K562 (cell line): ENCODE results near the gene ADRA2B. TPM values are rescaled to one million over a fixed set of nuclear protein-coding genes. Genes with fewer than 3 reads are reported as not detected.

Source experiments
- ATAC-seq: fragments of 200-7000 bp; cut with Tn5 transposase; 3 replicates; pipeline ENCODE4 v1.9.1; 2020; ENCODE audit warnings: moderate library complexity
- BruUV-seq: library from RNA; stranded (reverse); fragments of 400-500 nt; replicated peaks from 2 replicates; lab custom pipeline; 2021; lab: Mats Ljungman, UMichigan
- CTCF ChIA-PET: fragments of 300-600 bp; formaldehyde crosslinking; extraction: SDS; loops from one replicate; lab custom pipeline; 2021; ENCODE audit warnings: low intra/inter-chr PET ratio; lab: Yijun Ruan, JAX
- POLR2A ChIA-PET: fragments of 300-600, 350-650 bp; sonication (Branson Sonifier 250); formaldehyde crosslinking; extraction: SDS; loops from one replicate; lab custom pipeline; 2021; ENCODE audit warnings: antibody characterized with exemption, inconsistent platforms; lab: Yijun Ruan, JAX
- DNase-seq, 4 experiments: peaks; one replicate each; pipeline versions ENCODE4 v3.0.0 to v3.0.0-alpha.2; 2011 to 2018; ENCODE audit warnings: low spot score in 3 of 4, mixed read lengths in 3 of 4; ENCODE audit errors: extremely low read depth in 1 of 4
- FAIRE-seq: peaks from 2 replicates; lab custom pipeline; 2011; peaks lifted over from hg19 to GRCh38; lab: Jason Lieb, UNC
- H2AFZ ChIP-seq: 2 replicates; pipeline ENCODE4 v1.6.0; 2011; ENCODE audit warnings: low read depth, low read length, control low read depth, inconsistent platforms
- H3K27ac ChIP-seq: fragments of 200-600 bp; 3 replicates; pipeline ENCODE4 v1.8.0; 2011; ENCODE audit warnings: low read depth, mild to moderate bottlenecking, control low read depth, inconsistent platforms, low read length, moderate library complexity, mixed read lengths; ENCODE audit errors: extremely low read depth
- H3K27me3 ChIP-seq, 2 experiments: fragments of 300-600 bp in 1 of 2; 2 replicates in 1 of 2; 3 replicates in 1 of 2; pipeline versions ENCODE4 v1.6.0 to v1.8.0; 2011; ENCODE audit warnings: inconsistent platforms in 2 of 2, low read length in 2 of 2, mild to moderate bottlenecking in 1 of 2, mixed read lengths in 1 of 2, moderate library complexity in 1 of 2; ENCODE audit not compliant: control insufficient read depth in 2 of 2, insufficient read depth in 2 of 2
- H3K36me3 ChIP-seq: fragments of 300-600 bp; 3 replicates; pipeline ENCODE4 v1.8.0; 2011; ENCODE audit warnings: mild to moderate bottlenecking, low read length, inconsistent platforms; ENCODE audit not compliant: control insufficient read depth, insufficient read depth
- H3K4me1 ChIP-seq, 2 experiments: fragments of 200-600 bp in 1 of 2; replicated peaks in 1 of 2; 2 replicates in 1 of 2; 3 replicates in 1 of 2; pipeline versions ENCODE4 v1.5.1 to v1.8.0; 2011; ENCODE audit warnings: inconsistent platforms in 2 of 2, low read length in 2 of 2, mild to moderate bottlenecking in 1 of 2, mixed read lengths in 1 of 2, moderate library complexity in 1 of 2; ENCODE audit not compliant: control insufficient read depth in 2 of 2, insufficient read depth in 2 of 2
- H3K4me2 ChIP-seq: 2 replicates; pipeline ENCODE4 v1.6.1; 2011; ENCODE audit warnings: low read length, control low read depth, inconsistent platforms, mixed read lengths; ENCODE audit not compliant: insufficient read depth
- H3K4me3 ChIP-seq: fragments of 200-600 bp; sonication (generic), shearing (Covaris generic); 2 replicates; pipeline ENCODE4 v1.5.1; 2016; ENCODE audit warnings: control low read depth, inconsistent platforms
- H3K79me2 ChIP-seq: fragments of 200-600 bp; 3 replicates; pipeline ENCODE4 v1.8.0; 2011; ENCODE audit warnings: low read length, inconsistent platforms; ENCODE audit not compliant: control insufficient read depth, insufficient read depth
- H3K9ac ChIP-seq, 2 experiments: 2 replicates each; pipeline versions ENCODE4 v1.6.0 to v1.6.1; 2011; ENCODE audit warnings: low read depth in 2 of 2, low read length in 2 of 2, control low read depth in 1 of 2, inconsistent platforms in 1 of 2, mild to moderate bottlenecking in 1 of 2, mixed read lengths in 1 of 2; ENCODE audit not compliant: insufficient read depth in 1 of 2
- H3K9me1 ChIP-seq: one replicate; pipeline ENCODE4 v1.6.0; 2011; ENCODE audit warnings: inconsistent platforms, mild to moderate bottlenecking, low read length, moderate library complexity; ENCODE audit not compliant: control insufficient read depth, insufficient read depth
- H3K9me3 ChIP-seq: replicated peaks from 2 replicates; pipeline ENCODE4 v1.5.1; 2011; ENCODE audit warnings: low read depth, low read length, inconsistent platforms; ENCODE audit not compliant: control insufficient read depth, insufficient read depth
- H4K20me1 ChIP-seq: replicated peaks from 2 replicates; pipeline ENCODE4 v1.6.1; 2011; ENCODE audit warnings: low read length, inconsistent platforms, mixed read lengths; ENCODE audit not compliant: control insufficient read depth, insufficient read depth
- E2F3 ChIP-seq: fragments of 250-450 bp; sonication (Bioruptor Pico); IDR thresholded peaks from 2 replicates; pipeline ENCODE4 v1.4.0; 2020; ENCODE audit warnings: mild to moderate bottlenecking
- FOS ChIP-seq: IDR thresholded peaks from 3 replicates; pipeline ENCODE4 v1.6.1; 2011; ENCODE audit not compliant: insufficient read length; ENCODE audit errors: extremely low read depth
- MEF2A ChIP-seq: IDR thresholded peaks from 2 replicates; pipeline ENCODE4 v1.6.1; 2011; ENCODE audit warnings: low read depth, mild to moderate bottlenecking, low read length, moderate library complexity; ENCODE audit not compliant: control insufficient read depth
- NCOA6 ChIP-seq: fragments of 450-650 bp; IDR thresholded peaks from 2 replicates; pipeline ENCODE4 v1.6.1; 2017; ENCODE audit warnings: mild to moderate bottlenecking
- PHF20 ChIP-seq: fragments of 450-650 bp; IDR thresholded peaks from 2 replicates; pipeline ENCODE4 v1.6.1; 2018; ENCODE audit not compliant: partially characterized antibody
- RB1 ChIP-seq: fragments of 450-650 bp; IDR thresholded peaks from 2 replicates; pipeline ENCODE4 v1.6.1; 2017; ENCODE audit warnings: low read depth, mild to moderate bottlenecking
- ZKSCAN8 ChIP-seq: fragments of 200-800 bp; sonication (Bioruptor generic); IDR thresholded peaks from 2 replicates; pipeline ENCODE4 v1.6.1; 2016; ENCODE audit warnings: missing genetic modification characterization, missing compliant biosample characterization
- WGBS: fragments of 100-300 bp; shearing (Covaris generic); methylation state at CpG from one replicate; pipeline ENCODE4 v1.1.6; 2016; ENCODE audit warnings: low coverage, mixed read lengths; ENCODE audit not compliant: insufficient coverage; ENCODE audit errors: missing lambda C conversion rate; 5-methylcytosine and 5-hydroxymethylcytosine counted together
- in situ Hi-C: fragments of 300-500 bp; cut with MboI; formaldehyde crosslinking; loops from 4 replicates; pipeline ENCODE4 v1.15.0; 2018; ENCODE audit warnings: inconsistent platforms, mixed read lengths
- intact Hi-C: fragments of 100-400 bp; cut with micrococcal nuclease; formaldehyde crosslinking; loops from 2 replicates; pipeline ENCODE4 v1.14.2; 2022
- polyA plus RNA-seq, 8 experiments: library from polyadenylated mRNA; depleted of rRNA in 4 of 8; stranded (reverse) in 5 of 8; unstranded in 3 of 8; fragments of >200 nt; fragmentation: Nextera tagmentation in 2 of 8; fragmentation: Illumina TruSeq in 1 of 8; extraction: Ambion mirVana in 2 of 8; extraction: Trizol in 1 of 8; gene quantifications; 2 replicates each; pipeline versions ENCODE4 v1.2.1 to v1.2.3, GENCODE V29; 2011 to 2014; ENCODE audit warnings: inconsistent platforms in 1 of 8, missing spikeins in 1 of 8
- total RNA-seq, 7 experiments: library from RNA; depleted of rRNA in 6 of 7; stranded (reverse); fragments of >200 nt in 6 of 7; fragmentation: Illumina TruSeq in 2 of 7; extraction: Trizol in 2 of 7; gene quantifications; 2 replicates each; pipeline versions ENCODE4 v1.2.1 to v1.2.3, GENCODE V29; 2011 to 2021; ENCODE audit warnings: low replicate concordance in 1 of 7

ADRA2B gene
- total and polyA plus RNA-seq, 9 of the 15 experiments (the other 6 are each of a cell fraction or from before 2014, with no cell fraction given): not detected

GRCh38 chr2:96109931-96110511 is 6.3 kb downstream of the ADRA2B start:
- ChIA-PET POLR2A (interaction anchor here (0.7 to 2.3 kb wide), 3 partner anchors 10 to 97 kb away, joined by 4 to 6 read pairs (median 5); no protein-coding TSS in a partner anchor), CTCF (no interaction called here)
- H3K27ac ChIP-seq: no peak overlapping the region
- H3K79me2 ChIP-seq: no peaks in the 10 kb centered on the region
- no peak for DNase-seq
- no peaks in the 10 kb centered on the region for H3K9me1 ChIP-seq
- FAIRE-seq: no peak
- 0% methylated on average over 3 of the region's 3 CpGs for WGBS
- no peaks in the 10 kb centered on the region for H3K36me3 ChIP-seq
- no peaks in the 10 kb centered on the region for H3K9me3 ChIP-seq
- BruUV-seq: no TSS peak
- H2AFZ ChIP-seq: no peak overlapping the region
- no peaks in the 10 kb centered on the region for H4K20me1 ChIP-seq
- ATAC-seq: no peak
- no peak overlapping the region for H3K9ac ChIP-seq
- H3K4me2 ChIP-seq: no peak overlapping the region
- TF ChIP-seq MEF2A (no peak), E2F3 (CRISPR knock-in tag) (no peak), PHF20 (no peak), NCOA6 (no peak)
- no peak overlapping the region for H3K4me3 ChIP-seq
- peaks cover 0 to 10% of the 10 kb centered on the region in 2 experiments; a peak in 2 of 5 replicates for H3K4me1 ChIP-seq
- H3K27me3 ChIP-seq: peaks cover 0 to 63% of the 10 kb centered on the region in 2 experiments; a peak in 3 of 5 replicates
- intact Hi-C loops (no loop called here), in situ Hi-C loops (loop anchor here (5.0 kb wide), 1 partner anchor 88 kb away; no protein-coding TSS in a partner anchor)

GRCh38 chr2:96109361-96109680 is 7.0 kb downstream of the ADRA2B start:
- TF ChIP-seq RB1: no peak
- TF ChIP-seq FOS: no peak
- TF ChIP-seq ZKSCAN8: no peak
- TF ChIP-seq, all 486 proteins: peak for 0
- CTCF ChIA-PET: no interaction called here
- Histone ChIP-seq H2AFZ (no peak overlapping the region), H3K4me1 (peaks cover 0 to 3% of the 10 kb centered on the region in 2 experiments; a peak in 1 of 5 replicates), H3K79me2 (no peaks in the 10 kb centered on the region), H3K9me3 (no peaks in the 10 kb centered on the region), H3K9ac (no peak overlapping the region), H3K9me1 (no peaks in the 10 kb centered on the region), H3K4me2 (no peak overlapping the region), H3K27me3 (peaks cover 0 to 56% of the 10 kb centered on the region in 2 experiments; a peak in 3 of 5 replicates), H3K4me3 (no peak overlapping the region), H4K20me1 (no peaks in the 10 kb centered on the region), H3K36me3 (no peaks in the 10 kb centered on the region), H3K27ac (no peak overlapping the region)
- WGBS: 0% methylated on average over 3 of the region's 3 CpGs
- intact Hi-C loops: no loop called here
- DNase-seq (no peak), ATAC-seq (no peak), FAIRE-seq (no peak)
- in situ Hi-C loops: no loop called here
- BruUV-seq: no TSS peak
- POLR2A ChIA-PET: interaction anchor here (2.3 kb wide), 1 partner anchor 9 kb away, joined by 6 read pairs; no protein-coding TSS in a partner anchor
